ENCODE data around the gene GTPBP6.

GRCh38 chrX:361231-362145 lies 42.9 kb upstream of the GTPBP6 start:
- no peak for TF ChIP-seq POLR2A (IDR thresholded peaks at IDR 0.05)
- no peak for TF ChIP-seq CTCF (IDR thresholded peaks at IDR 0.05)
- no peak for TF ChIP-seq POLR2AphosphoS5 (IDR thresholded peaks at IDR 0.05)
- no peak for TF ChIP-seq EP300 (IDR thresholded peaks at IDR 0.05)

Data from gastroesophageal sphincter (tissue), 3 donors.